HG03342 (cell line): ENCODE data around the gene PHKG2.

Source experiments
- ATAC-seq: cut with Tn5 transposase; IDR thresholded peaks from one replicate; pipeline ENCODE4 v1.9.1; 2021; ENCODE audit warnings: mild to moderate bottlenecking, moderate library complexity; ENCODE audit not compliant: unreplicated experiment

The PHKG2 gene

DNA sequence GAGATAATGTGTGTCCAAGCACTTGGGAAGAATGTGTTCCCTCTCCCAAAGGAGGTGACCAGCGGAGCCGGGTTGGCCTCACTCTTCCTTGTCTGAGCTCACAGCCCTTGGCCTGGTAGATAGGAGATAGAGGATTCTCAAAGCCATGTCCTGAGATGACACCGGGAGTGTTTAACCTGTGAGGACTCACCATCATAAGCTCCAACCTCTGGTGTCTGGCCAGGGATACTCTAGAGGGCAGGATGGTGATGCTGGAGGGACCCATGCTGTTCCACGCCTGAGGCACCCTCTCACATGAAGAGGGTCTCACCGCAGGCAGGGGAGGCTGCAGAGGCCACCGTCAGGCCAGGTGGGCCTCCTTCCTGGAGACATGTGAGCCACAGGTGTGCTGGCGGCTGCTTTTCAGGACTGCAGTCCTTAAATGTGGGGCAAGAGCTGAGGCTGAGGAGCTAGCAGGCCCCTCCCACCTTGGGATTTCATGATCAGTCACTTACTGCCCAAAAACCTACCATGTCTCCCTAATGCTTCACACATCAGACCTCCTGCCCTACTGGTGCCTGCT lies 45.4 kb downstream of the PHKG2 start:
- no peak for ATAC-seq

DNA sequence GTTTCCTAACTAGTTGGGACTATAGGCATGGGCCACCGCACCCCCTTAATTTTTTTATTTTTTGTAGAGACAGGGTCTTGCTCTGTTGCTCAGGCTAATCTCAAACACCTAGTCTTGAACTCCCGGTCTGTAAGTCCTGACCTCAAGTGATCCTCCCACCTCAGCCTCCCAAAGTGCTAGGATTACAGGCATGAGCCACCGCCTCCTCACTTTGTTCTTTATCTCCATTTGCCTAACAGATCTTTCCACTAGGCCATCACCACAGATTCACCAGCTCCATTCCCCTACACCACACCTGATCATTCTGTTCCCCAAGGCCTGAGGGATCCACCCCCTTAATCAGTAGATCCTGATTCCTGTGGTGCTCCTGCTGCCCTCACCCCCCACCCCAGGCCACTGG lies 46.4 kb downstream of the PHKG2 start:
- ATAC-seq: no peak

DNA sequence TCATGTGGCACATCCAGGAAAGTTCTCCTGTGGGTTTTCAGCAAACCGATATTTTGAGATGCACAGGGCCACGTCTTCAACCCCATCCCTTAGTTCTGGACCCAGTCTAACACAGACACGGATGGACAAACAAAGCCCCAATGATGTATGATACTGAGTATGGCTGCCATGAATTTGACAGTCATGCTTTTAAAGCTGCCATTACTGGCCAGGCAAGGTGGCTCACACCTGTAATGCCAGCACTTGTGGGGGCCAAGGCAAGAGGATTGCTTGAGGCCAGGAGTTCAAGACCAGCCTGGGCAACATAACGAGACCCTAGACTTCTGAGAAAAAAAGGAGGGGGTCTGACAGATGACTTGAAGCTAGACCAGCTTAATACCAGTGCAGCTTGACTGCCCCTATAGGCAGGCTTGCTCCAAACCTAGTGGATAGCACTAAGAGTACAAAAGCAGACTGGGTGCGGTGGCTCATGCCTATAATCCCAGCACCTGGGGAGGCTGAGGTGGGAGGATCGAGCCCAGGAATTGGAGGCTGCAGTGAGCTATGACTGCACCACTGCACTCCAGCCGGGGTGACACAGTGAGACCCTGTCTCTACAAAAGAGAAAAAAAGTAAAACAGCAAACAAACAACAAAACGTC lies 49.6 kb downstream of the PHKG2 start:
- no peak for ATAC-seq
